Non-pigmented ciliary epithelial cell (primary cell): ENCODE data around the gene ZGLP1.
"Not testable (repeated sequence)": the region's sequence is repeated elsewhere in the genome, so short reads cannot be mapped to it uniquely, and the experiment has no call there.

ENCODE experiments used
- DNase-seq: peaks from one replicate; pipeline ENCODE4 v3.0.0-alpha.2; 2010; ENCODE audit warnings: low read depth

Gene ZGLP1

DNA sequence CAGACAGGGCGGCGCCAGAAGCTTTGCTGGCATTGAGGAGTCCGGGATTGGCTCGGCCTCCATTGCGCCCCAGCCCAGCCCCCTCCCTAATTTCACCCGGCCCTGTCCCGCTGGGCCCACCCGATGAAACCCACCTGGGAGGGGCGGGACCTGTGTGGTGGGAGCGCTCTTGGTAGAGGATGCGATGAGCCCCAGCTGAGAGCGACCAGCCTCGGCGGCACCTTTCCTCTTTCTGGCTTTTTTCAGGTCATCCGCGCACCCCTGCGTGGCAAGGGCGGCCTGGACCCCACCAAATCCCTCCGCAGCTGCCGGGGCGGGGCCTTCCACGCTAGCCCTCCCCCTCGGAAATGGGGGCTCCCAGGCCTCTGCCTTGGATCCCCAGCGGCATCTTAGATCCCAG, at the start of gene ZGLP1:
TSS of gene ZGLP1 (minus strand) at position 393 of the 400 bp plus-strand sequence.
- no peak for DNase-seq

DNA sequence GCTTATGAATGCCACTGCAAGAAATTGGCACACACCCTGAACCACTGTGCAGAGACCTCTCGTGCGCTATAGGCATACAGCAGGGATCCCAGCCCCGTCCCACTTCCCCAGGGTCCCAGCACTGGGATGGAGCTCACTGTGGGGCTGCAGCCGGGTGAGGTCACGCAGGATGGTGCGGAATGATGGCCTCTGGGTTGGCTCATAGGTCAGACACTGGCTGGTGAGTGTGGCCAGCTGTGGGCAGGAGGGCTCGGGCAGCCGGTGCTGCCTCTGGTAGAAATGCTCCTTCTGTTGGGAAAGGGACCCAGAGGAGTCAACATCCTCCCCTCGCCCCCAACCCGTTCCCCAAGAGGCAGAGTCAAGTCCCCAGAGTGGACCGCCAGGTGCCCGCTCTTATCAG, 46.8 kb upstream of the ZGLP1 start:
- DNase-seq, result no peak

DNA sequence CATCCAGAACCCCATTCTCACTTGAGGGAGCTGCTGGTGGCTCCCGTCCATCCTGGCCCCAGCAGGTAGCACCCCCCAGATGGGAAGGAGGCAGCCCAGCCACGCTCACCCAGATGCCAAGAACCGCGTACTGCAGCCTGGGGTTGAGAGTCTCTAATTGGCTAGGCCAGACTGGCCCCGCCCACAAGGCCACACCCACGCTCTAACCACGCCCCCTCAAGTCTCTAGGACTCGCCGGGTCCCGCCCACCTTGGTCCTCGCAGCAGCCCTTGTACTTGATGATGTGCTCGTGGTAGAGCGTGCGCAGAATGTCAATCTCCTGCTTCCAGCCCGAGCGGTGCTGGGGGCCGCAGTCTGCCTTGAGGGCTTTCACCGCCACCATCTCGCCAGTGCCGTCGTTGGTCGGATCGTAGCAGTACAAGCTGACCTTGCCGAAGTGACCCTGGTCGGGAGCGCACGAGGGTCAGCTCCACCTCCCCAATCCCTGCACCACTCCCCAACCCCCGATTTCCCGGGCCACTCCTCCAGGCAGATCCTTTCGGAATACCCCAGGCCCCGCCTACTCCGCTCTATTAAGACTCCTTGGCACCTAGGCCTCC, 44.3 kb upstream of the ZGLP1 start:
- DNase-seq, result no peak

DNA sequence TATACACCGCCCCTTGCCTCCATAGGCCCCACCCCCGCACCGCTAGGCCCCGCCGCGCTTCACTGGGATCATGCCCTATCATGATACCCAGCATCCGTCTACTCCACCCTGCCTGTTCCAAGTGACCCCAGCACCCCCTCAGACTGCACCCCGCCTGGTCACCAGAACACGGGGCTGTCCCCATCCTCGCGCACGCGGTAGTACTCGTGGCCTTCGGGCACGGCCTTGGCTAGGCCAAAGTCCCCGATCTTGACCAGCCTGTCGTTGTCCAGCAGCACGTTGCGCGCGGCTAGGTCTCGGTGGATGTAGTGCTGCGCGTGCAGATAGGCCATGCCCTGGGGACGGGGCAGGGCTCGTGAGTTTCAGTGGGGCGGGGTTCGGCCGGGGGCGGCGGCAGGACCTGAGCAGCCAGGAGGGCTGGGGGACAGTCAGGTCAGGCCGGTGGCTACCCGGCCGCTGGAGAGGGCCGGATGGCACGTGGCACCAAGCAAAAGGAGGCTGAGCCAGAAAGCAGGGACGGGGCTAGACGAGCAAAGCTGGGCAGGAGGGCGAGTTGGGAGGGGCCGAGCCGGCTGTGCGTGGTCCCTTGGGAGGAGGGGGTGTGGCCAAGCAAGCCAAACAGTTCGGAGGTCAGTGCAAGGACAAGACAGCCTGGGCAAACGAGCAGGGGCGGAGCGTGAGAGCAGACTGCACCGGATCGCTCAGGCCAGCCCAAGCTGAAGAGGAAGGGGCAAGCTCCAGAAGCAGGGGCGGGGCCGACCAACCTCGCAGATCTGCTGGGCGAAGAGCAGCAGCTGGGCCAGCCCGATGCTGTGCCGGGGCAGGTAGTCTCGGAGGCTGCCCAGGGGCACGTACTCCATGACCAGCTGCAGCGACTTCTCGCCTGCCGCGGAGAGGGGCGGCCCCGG, 43.4 kb upstream of the ZGLP1 start:
- DNase-seq, result no peak

DNA sequence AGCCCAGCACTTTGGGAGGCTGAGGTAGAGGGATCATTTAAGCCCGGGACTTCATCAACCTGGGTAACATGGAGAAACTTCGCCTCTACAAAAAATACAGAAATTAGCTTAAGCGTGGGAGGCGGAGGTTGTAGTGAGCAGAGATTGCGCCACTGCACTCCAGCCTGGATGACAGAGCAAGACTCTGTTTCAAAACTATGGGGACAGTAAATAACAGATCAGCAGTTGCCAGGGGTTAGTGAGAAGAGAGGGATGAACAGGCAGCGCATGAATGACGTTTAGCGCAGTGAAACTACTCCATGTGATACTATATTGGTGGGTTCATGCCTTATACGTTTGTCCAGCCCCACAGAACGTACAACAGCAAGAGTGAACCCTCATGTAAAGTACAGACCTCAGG, 36.9 kb upstream of the ZGLP1 start:
- DNase-seq, result no peak

DNA sequence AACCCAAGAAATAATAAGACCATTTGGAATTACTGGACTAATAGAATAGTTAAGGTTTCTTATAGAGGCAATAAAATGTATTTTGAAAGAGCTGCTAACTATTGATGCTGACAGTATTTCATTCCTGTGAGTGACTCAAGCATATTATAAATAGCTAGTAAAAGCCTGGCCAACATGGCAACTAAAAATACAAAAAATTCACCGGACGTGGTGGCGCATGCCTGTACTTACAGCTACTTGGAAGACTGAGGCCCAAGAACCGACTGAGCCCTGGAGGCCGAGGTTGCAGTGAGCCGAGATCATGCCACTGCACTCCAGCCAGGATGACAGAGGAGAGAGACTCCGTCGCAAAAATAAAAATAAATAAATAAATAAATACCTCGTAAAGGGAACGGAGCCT, 35.2 kb upstream of the ZGLP1 start:
- DNase-seq, result no peak

DNA sequence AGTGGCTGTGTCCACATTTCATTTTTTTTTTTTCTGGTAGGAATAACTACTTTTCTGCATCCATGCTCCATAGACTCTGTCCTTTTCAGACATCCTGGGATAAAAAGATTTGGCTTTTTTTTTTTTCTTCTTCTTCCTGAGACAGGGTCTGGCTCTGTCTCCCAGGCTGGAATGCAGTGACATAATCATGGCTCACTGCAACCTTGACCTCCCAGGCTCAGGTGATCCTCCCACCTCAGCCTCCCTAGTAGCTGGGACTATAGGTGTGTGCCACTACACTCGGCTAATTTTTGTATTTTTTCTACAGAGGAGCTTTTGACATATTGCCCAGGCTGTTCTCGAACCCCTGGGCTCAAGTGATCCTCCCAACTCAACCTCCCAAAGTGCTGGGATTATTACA, 33.9 kb upstream of the ZGLP1 start:
- no peak for DNase-seq

DNA sequence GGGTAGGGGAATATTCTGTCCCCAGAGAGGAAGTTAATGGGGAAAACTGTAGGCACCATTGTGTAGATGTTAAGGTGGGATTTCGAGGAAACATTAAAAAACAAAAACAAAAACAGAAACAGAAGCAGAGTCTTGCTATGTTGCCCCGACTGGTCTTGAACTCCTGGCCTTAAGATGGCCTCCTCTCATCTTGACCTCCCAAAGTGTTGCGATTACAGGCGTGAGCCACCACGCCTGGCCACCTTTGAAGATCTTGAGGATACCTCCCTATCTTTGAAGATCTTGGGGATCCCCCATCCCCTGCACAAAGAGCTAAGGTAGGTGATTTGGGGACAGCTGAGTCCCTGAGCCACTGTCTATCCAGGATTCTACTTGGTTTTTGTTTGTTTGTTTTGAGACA, 30.4 kb upstream of the ZGLP1 start:
- DNase-seq, result no peak

DNA sequence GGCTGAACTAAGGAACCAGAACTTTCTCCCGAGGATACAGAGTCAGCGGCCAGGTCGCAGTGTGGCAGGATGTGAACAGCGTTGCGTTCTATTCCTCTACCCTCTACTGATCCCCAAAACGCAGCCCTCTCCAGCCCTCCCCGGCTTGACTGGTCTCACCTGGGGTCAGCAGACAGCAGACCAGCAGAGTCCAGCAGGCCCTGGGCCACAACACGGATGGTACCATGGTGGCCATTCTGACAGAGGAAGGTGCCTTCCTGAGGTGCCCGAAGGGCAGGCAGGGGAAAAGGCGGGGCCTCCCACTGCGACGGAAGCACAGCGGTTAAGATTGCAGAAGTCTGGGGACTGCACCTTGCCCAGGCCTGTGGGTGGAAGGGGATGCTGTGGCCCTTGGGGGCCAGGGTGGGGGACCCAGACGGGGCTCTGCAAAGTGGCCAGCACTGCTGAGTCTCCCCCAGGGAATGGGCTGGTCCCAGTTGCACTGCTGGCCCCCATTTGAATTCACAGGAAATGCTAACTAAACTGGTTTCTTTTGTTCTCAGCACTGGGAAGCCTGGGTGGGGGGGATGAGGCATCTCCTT, 29.9 kb upstream of the ZGLP1 start, which contains the start of gene ICAM3:
TSS of gene ICAM3 (minus strand) at position 245 of the 581 bp plus-strand sequence. CDS start at position 235, 10 bp downstream.
- DNase-seq, result no peak

DNA sequence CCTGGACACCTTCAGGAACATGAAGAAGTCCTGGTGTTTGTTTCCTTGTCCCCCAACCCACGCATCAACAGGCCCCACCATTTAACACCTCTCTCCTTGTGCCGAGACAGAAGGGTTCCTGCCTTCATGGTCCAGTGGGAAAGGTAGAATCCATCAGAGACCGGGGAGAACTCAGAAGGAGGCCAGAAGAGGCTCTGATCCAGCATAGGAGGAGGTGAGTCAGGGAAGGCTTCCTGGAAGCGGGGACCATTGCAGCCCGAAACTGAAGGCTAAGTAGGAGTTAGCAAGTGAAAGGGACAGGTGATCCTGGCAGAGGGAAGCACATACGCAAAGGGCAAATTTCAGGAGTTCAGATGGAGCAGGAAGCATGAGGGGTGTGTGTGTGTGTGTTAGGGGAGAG, 29.3 kb upstream of the ZGLP1 start:
- no peak for DNase-seq

DNA sequence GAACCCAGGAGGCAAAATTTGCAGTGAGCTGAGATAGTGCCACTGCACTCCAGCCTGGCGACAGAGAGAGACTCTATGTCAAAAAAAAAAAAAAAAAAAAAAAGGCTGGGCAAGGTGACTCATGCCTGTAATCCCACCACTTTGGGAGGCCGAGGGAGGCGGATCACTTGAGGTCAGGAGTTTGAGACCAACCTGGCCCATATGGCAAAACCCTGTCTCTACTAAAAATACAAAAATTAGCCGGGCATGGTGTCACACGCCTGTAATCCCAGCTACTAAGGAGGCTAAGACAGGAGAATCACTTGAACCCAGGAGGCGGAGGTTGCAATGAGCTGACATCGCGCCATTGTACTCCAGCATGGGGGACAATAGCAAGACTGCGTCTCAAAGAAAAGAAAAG, 27.1 kb upstream of the ZGLP1 start:
- DNase-seq, result not testable (repeated sequence)

DNA sequence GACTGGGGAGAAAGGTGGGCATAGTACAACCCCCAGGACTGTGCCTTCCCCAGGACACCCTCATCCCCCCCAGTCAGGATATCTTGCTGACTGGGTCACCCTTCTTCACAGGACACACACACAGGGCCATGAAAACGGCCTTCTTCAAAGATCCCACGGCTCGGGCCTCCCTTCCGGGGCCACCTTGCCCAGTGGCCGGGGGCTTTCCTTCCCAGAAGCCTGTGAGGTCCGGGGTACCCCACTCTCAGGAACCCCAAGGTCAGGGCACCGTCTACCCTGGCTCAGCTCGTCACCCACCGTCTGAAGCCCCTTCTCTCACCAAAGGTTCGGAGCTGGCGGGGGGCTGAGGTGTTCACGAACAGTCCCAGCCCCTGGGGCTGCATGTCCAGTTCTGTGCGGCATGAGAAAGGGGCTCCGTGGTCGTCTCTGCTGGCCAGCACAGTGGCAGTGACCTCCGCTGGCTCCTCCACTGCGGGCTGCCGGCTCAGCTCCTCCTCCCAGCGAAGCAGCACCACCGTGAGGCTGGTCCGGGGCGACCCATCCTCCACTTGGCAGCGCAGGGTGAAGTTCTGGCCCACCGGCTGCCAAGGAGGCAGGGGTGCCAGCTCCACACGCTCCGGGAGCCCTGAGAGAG, 25.9 kb upstream of the ZGLP1 start:
- no peak for DNase-seq

DNA sequence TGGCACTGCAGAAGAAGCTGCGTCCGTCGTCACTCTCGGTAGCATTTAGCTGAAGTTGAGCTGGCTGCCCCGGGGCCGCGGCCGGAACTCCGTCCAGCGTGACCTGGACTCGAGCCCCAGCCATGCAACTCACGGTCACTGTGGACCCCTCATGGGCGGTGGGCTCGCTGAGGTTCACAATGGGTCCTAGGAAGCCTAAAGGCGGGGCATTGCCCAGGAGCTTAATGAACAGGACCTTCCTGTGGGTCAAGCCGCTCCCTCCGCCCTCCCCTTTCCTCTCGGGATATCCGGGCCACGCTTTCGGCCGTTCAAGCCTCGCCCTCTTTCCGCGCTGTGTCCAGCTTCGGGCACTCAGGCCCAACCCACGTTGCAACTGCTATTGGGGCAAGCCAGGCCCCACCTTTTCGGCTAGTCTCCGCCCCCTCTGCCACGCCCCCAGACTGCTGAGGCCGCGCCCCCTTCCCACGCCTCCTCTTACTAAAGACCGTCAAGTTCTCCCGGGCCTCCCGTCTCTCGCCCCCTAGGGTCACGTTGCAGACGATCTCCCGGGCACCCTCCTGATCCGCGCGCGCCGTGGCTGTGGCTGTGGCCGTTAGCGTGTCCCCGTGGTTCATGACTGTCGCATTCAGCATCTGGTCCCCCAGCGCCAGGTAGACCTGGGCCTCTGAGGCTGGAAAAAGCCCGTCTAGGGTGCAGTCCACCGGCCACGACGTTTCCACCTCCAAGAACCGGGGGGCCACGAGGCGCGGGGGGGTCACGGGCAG, 25.2 kb upstream of the ZGLP1 start:
- peak; percentile 78 for DNase-seq

DNA sequence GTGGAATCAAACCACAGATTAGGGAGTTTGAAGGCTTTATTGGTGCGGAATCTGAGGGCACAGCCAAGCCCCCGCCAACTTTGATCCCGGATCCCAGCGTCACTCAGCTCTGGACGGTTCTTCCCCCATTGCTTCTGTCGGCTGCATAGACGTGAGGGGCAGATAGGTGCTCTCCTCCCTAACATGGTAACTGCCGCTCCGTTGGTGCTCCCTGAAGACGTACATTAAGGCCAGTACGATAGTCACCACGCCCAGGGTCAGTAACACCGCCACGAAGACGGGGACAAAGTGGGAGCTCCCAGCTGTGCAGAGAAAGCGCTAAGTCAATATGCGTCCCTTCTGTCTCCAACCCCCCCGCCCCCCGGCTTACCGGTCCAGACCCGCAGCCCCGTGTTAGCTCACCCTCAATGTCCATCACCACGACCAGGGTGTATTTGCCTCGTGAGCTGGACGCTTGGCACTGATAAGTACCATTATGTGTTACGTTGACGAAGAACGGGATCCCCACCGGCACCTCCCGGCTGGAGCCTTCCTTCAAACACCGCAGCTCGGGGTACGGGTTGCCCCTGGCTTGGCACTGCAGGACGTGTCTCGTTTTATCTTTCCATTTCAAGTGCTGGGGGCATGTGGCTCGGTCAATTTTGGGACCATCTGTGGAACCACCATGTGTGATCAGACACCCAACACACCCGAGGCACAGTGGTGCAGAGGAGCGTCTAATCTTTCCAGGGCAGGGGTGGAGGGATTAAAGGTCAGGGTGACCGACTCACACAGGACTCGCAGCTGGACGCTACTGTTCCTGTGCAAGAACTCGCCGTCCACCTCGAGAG, 24.4 kb upstream of the ZGLP1 start:
- no peak for DNase-seq

DNA sequence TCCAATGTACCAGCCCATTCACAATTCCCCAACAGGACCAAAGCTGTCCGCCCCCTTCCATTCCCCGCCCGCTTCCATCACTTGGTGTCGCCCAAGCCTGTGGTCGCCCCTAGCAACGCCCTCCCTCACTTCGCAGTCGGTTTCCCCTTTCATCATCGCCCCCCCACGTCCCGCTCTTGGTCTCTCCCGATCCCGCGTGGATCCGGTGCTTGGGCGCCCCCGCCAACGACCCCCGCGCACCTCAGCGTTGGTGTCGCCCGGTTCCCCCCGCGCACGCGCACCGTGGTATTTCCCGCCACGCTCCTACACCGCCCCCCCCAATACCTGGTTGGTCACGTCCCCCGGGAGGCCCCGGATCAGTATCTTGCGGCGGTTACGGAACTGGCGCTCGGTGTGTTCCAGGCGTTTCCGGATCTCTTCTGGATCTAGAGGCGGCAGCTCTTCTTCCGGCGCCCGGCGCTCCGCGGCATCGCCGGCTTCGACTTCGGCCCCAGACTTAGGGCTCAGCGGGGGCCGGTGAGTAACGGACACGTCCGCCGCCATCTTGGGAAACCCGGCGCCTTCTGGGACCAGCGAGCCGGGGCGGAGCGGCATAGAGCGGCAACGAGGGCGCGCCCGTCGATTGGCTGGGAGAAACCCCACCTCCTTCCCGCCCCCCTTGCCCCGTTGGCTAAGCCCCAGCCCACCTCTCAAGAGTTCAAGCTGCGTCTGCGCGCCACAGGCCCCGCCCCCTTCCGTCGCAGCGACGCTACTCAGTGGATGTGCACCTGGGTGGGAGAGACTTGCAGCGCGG, 23.5 kb upstream of the ZGLP1 start, which contains the start of gene RAVER1:
TSS of gene RAVER1 (minus strand) at position 565 of the 793 bp plus-strand sequence. CDS start at position 543, 22 bp downstream.
- peak; percentile 87 for DNase-seq

DNA sequence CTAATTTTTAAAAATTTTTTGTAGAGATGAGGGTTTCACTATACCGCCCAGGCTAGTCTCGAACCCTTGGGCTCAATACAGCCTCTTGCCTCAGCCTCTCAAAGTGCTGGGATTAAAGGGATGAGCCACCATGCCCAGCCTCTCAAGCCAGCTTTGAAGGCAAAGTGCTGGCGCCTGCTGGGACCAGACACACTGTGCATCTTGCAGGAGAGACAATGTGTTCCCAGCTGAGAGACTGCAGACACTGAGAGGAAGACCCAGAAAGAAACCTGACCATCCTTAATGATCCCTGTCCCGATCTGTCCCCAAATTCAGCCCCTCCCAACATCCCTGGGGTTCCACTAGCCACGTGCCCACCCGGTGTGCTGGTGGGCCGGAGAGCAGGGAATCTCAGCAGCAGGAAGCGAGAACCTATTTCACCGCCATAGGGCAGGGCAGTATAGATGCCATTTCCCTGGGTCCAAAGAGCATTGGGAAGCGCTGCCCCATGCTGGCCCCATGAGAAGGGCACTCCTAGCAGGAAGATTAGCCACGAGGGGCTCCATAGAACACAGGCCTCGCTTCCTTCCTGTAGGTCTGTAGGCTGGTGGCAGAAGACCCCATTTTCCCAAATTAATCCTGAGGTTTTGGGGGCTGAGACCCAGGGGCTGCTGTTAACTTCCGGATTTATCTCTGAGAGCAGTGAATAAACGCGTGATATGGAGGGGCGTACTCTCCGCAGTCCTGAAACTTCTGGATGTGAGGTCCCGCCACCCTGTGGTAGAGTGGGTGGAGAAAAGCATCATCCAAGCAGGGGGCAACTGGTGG, 22.7 kb upstream of the ZGLP1 start:
- DNase-seq, result no peak

DNA sequence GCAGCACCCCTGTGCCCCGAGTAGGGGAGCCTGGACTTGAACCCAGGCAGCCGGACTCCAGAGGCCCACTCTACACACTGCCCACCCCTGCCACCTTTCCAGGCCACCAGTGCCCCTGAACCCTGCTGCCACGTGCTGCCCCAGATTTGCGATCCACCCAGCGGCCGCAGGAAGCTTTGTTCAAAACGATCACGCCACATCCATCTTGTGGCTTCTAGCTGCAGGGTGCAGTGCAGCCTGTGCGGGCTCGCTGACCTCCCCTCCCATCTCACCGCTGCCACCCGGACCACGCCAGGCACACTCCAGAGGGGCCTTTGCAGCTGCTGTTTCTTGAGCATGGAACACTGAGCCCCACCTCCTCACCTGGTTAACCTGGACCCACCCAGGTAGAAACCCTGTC, 19.9 kb upstream of the ZGLP1 start:
- no peak for DNase-seq

DNA sequence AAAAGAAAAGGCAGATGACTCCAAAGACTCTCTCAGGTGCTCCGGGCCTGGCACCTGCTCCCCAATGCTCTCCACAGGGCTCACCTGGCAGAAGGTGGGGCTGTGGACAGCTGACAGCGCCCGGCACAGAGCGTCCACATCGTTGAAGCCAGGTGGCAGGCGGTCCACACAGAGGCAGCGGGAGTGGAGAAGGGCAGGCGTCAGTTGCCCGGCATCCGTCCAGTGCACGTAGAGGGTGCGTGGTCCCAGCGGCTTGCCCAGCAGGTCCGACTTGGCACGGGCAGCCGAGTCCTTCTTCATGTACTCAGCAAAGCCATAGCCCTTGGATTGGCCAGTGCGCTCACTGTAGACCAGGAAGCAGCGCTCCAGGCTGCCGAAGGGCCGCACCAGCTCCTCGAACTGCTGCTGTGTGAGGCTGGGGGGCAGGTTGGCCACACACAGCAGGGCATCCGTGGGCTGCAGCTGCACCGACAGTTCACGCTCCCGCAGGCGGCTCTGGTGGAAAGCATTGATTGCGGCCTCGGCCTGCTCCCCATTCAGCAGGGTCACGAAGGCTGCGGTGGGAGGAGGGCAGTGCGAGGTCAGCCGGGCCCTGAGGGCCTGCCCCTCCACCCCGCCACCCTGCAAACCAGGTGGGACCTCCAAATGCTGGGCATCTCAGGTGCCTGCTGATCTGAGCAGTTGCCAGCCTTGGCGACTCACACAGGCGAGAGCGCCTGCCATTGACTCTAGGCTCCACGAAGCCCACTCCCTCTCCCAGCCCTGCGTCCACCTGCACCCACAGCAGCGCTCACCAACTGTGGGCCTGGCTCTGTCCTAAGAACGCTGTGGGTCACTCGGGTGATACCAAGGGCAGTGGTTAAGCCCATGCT, 19.2 kb upstream of the ZGLP1 start:
- DNase-seq, result no peak
